ENCODE measurements around the gene PSMD6.

GRCh38 chr3:64010199-64010598 is 13.1 kb downstream of the PSMD6 start:
- TF ChIP-seq REST (IDR thresholded peaks at IDR 0.05; ENCODE audit: low read depth, low read length) (no peak), NR2C1 (IDR thresholded peaks at IDR 0.05) (no peak), BHLHE40 (IDR thresholded peaks at IDR 0.05; ENCODE audit: borderline replicate concordance in 1 of 2, low read depth in 2 of 2, low read length in 1 of 2) (no peak), POLR2A (IDR thresholded peaks at IDR 0.05; ENCODE audit: low read depth, low read length) (no peak)
